NCI-H1694 treated with DMSO at 0.1 percent for 48 hours (cell line): ENCODE data around the gene RPL10.
A peak's percentile ranks its signal among the peaks of the same experiment; 100 is the strongest.

Experiments used
- DNase-seq: peaks from one replicate; lab custom pipeline; 2025; lab: John Stamatoyannopoulos, UW

RPL10 gene

GRCh38 chrX:154362085-154362742 is 36.0 kb upstream of the RPL10 start:
- DNase-seq = no peak

GRCh38 chrX:154363706-154364439 is 34.3 kb upstream of the RPL10 start:
- DNase-seq = no peak

- DNase-seq = no peak
These were observed 33.1 kb upstream of the RPL10 start for GRCh38 chrX:154365052-154365600.

- no peak for DNase-seq
These were observed 32.0 kb upstream of the RPL10 start for GRCh38 chrX:154365997-154366665.

- no peak for DNase-seq
These were observed 31.5 kb upstream of the RPL10 start for GRCh38 chrX:154366666-154367055.

GRCh38 chrX:154367474-154368308 is 30.5 kb upstream of the RPL10 start:
- DNase-seq = no peak

- DNase-seq = no peak
These were observed 29.3 kb upstream of the RPL10 start for GRCh38 chrX:154368630-154369448.

- peak; percentile 60 for DNase-seq
These were observed 28.5 kb upstream of the RPL10 start for GRCh38 chrX:154369449-154370299.

GRCh38 chrX:154370300-154371016 is 27.7 kb upstream of the RPL10 start:
- no peak for DNase-seq

GRCh38 chrX:154371017-154371788 is 27.0 kb upstream of the RPL10 start:
- DNase-seq = peak; percentile 87

- DNase-seq = no peak
These were observed 26.3 kb upstream of the RPL10 start for GRCh38 chrX:154371789-154372300.

GRCh38 chrX:154372612-154373022 is 25.6 kb upstream of the RPL10 start:
- DNase-seq = no peak

GRCh38 chrX:154373340-154374306 is 24.6 kb upstream of the RPL10 start:
- DNase-seq = peak; percentile 79

GRCh38 chrX:154374313-154375155 is 23.6 kb upstream of the RPL10 start, which contains the start of gene FLNA:
TSS of gene FLNA (minus strand) at chrX:154374634. CDS start at chrX:154371245, 3,389 bp downstream.
- no peak for DNase-seq

GRCh38 chrX:154375156-154375504 is 23.0 kb upstream of the RPL10 start:
- DNase-seq = no peak

- no peak for DNase-seq
These were observed 21.4 kb upstream of the RPL10 start for GRCh38 chrX:154376774-154377173.
